CD4-positive, alpha-beta memory T cell (primary cell): ENCODE data around the gene COL8A2. TPM values are rescaled to one million over a fixed set of nuclear protein-coding genes. Genes with fewer than 3 reads are reported as not detected.
A peak's percentile ranks its signal among the peaks of the same experiment; 100 is the strongest.

ENCODE experiments used
- CTCF ChIA-PET: fragments of 350-600 bp; sonication (Branson Sonifier 250); formaldehyde crosslinking; loops from one replicate; lab custom pipeline; 2021; ENCODE audit warnings: inconsistent platforms; ENCODE audit not compliant: partially characterized antibody; lab: Charles Lee
- POLR2A ChIA-PET: fragments of 350-600 bp; sonication (Branson Sonifier 250); formaldehyde crosslinking; loops from one replicate; lab custom pipeline; 2021; ENCODE audit not compliant: partially characterized antibody; lab: Charles Lee
- DNase-seq, 5 donors: peaks; one replicate each; pipeline versions ENCODE4 v3.0.0 to v3.0.0-alpha.2; 2020 to 2022; ENCODE audit warnings: mixed read lengths in 1 of 5
- H3K27ac ChIP-seq: one replicate; pipeline ENCODE4 v1.7.0; 2013; ENCODE audit warnings: low read depth, low read length
- H3K27me3 ChIP-seq: 2 replicates; pipeline ENCODE4 v1.7.0; 2013; ENCODE audit warnings: mild to moderate bottlenecking, low read length, moderate library complexity; ENCODE audit not compliant: insufficient read depth
- H3K36me3 ChIP-seq: 2 replicates; pipeline ENCODE4 v1.7.0; 2013; ENCODE audit warnings: mild to moderate bottlenecking, low read length, moderate library complexity; ENCODE audit not compliant: insufficient read depth
- H3K4me1 ChIP-seq: 2 replicates; pipeline ENCODE4 v1.7.0; 2013; ENCODE audit warnings: mild to moderate bottlenecking, low read length, moderate library complexity; ENCODE audit not compliant: insufficient read depth
- H3K4me3 ChIP-seq, 2 donors: one replicate each; pipeline ENCODE4 v1.7.0; 2013; ENCODE audit warnings: low read length in 2 of 2, mild to moderate bottlenecking in 1 of 2
- H3K9me3 ChIP-seq, 2 donors: one replicate each; pipeline ENCODE4 v1.7.0; 2013; ENCODE audit warnings: low read length in 2 of 2, control low read depth in 1 of 2; ENCODE audit not compliant: control insufficient read depth in 1 of 2
- H3K27ac Mint-ChIP-seq, 7 donors: one replicate each; pipeline ENCODE4 v1.8.0; 2020 to 2021; ENCODE audit warnings: mixed read lengths in 7 of 7, mild to moderate bottlenecking in 6 of 7, inconsistent platforms in 3 of 7, moderate library complexity in 3 of 7
- H3K27me3 Mint-ChIP-seq, 2 donors: one replicate each; pipeline ENCODE4 v1.8.0; 2020 to 2021; ENCODE audit warnings: mixed read lengths in 2 of 2
- H3K36me3 Mint-ChIP-seq, 2 donors: one replicate each; pipeline ENCODE4 v1.8.0; 2020 to 2021; ENCODE audit warnings: mixed read lengths in 2 of 2, inconsistent platforms in 1 of 2, mild to moderate bottlenecking in 1 of 2
- H3K4me1 Mint-ChIP-seq, 4 donors: one replicate each; pipeline ENCODE4 v1.8.0; 2020 to 2021; ENCODE audit warnings: mixed read lengths in 4 of 4, mild to moderate bottlenecking in 1 of 4
- H3K4me3 Mint-ChIP-seq, 8 donors: one replicate each; pipeline ENCODE4 v1.8.0; 2020 to 2021; ENCODE audit warnings: mixed read lengths in 8 of 8, mild to moderate bottlenecking in 7 of 8, moderate library complexity in 6 of 8, inconsistent platforms in 3 of 8
- H3K9me3 Mint-ChIP-seq, 8 donors: one replicate each; pipeline ENCODE4 v1.8.0; 2020 to 2021; ENCODE audit warnings: mixed read lengths in 8 of 8, mild to moderate bottlenecking in 5 of 8, inconsistent platforms in 3 of 8, moderate library complexity in 1 of 8
- intact Hi-C: fragments of 100-400 bp; cut with micrococcal nuclease; formaldehyde crosslinking; loops from one replicate; pipeline ENCODE4 v1.15.1; 2023
- polyA plus RNA-seq, 2 donors: library from polyadenylated mRNA; unstranded; fragments of 300-500 nt; fragmentation: Illumina TruSeq; gene quantifications; one replicate each; pipeline ENCODE4 v1.2.3, GENCODE V29; 2021
- total RNA-seq, 2 experiments: library from RNA; stranded (reverse); gene quantifications; one replicate each; pipeline ENCODE4 v1.2.3, GENCODE V29; 2021

Gene COL8A2
- total and polyA plus RNA-seq, 4 experiments from 2014 or later = 0.25 to 0.26 TPM; not detected in 2

DNA sequence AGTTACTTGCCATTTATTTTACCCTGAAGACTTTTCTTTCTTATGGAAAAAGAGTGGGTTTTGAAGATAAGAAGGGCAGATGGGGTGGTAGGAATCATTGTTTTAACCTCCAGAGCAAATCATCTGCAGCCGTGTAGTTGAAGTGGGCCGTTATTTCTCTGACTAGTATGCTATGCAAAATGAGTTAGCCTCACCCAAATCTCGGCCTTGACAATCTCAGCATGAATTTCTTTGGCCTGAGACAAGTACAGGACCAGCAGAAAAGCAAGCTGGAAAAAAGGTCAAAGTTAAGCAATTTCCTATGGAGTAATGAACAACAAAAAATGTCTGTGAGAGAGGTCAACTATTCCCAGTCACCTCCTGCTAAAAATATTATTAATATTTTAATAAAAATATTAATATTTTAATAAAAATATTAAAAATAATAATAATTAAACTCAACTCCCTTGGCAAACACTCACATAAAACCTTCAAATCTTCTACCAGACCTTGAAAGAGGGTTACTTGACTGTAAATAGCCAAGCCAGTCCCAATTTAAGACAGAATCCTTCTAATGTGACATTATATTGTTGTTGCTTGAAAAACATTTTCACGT is 47.9 kb downstream of the COL8A2 start:
- no peak overlapping the region for H3K4me3 ChIP-seq
- Mint-ChIP-seq H3K27ac (no peak overlapping the region), H3K9me3 (no peaks in the 10 kb centered on the region), H3K4me3 (no peak overlapping the region), H3K4me1 (no peaks in the 10 kb centered on the region), H3K27me3 (peaks cover 7 to 11% of the 10 kb centered on the region in 2 donors), H3K36me3 (no peaks in the 10 kb centered on the region)
- no peak overlapping the region for H3K27ac ChIP-seq
- intact Hi-C loops = no loop called here
- no peaks in the 10 kb centered on the region for H3K36me3 ChIP-seq
- ChIA-PET CTCF (no interaction called here), POLR2A (no interaction called here)
- no peaks in the 10 kb centered on the region for H3K27me3 ChIP-seq
- H3K4me1 ChIP-seq = no peaks in the 10 kb centered on the region
- no peaks in the 10 kb centered on the region for H3K9me3 ChIP-seq
- DNase-seq = no peak

DNA sequence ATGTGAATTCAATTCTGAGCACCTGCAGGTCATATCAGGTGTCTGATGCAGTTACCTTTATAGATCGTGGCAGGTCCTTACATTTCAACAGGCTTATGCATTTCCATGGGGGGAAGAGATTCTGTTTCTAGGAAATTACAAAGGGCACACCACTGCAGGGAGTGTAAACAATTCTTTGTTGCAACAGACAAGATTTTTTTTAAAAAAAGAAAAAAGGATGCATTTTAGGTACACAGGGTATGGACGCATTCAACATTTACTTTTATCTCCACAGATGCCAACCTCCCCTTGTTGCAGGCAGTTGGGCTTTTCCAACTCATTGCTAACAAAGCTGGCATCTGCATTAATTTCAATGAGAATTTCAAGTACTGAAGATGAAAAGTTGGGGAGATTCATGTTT is 54.7 kb downstream of the COL8A2 start:
- no peak overlapping the region for H3K4me3 ChIP-seq
- H3K9me3 Mint-ChIP-seq = no peaks in the 10 kb centered on the region
- H3K36me3 ChIP-seq = no peaks in the 10 kb centered on the region
- intact Hi-C loops = no loop called here
- DNase-seq = no peak
- H3K4me3 Mint-ChIP-seq = no peak overlapping the region
- no peaks in the 10 kb centered on the region for H3K4me1 Mint-ChIP-seq
- CTCF ChIA-PET = no interaction called here
- H3K9me3 ChIP-seq = no peaks in the 10 kb centered on the region
- H3K27ac ChIP-seq = no peak overlapping the region
- POLR2A ChIA-PET = no interaction called here
- no peaks in the 10 kb centered on the region for H3K27me3 Mint-ChIP-seq
- no peaks in the 10 kb centered on the region for H3K27me3 ChIP-seq
- H3K4me1 ChIP-seq = no peaks in the 10 kb centered on the region
- H3K36me3 Mint-ChIP-seq = no peaks in the 10 kb centered on the region
- peak overlapping the region in 1 of 7 donors; percentile 62 for H3K27ac Mint-ChIP-seq

DNA sequence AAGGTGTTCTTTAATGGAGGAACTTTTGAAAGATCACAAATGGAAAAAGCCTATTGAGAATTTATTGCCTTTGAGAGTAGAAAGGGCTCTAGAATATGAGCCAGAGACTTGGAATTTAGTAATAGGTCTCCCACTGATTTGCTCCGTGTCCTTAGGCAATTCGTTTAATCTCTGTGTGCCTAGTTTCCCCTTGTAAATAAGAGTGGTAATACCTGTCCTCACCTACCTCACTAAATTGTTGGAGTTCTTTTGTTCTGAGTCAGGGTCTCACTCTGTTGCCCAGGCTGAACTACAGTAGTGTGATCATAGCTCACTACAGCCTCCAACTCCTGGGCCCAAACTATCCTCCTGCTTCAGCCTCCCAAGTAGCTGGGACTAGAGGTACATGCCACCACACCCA is 56.2 kb downstream of the COL8A2 start:
- H3K27ac ChIP-seq = no peak overlapping the region
- Mint-ChIP-seq H3K36me3 (no peaks in the 10 kb centered on the region), H3K27me3 (no peaks in the 10 kb centered on the region), H3K9me3 (no peaks in the 10 kb centered on the region), H3K4me1 (no peaks in the 10 kb centered on the region), H3K27ac (peak overlapping the region in 1 of 7 donors; percentile 43), H3K4me3 (no peak overlapping the region)
- no peak for DNase-seq
- H3K36me3 ChIP-seq = no peaks in the 10 kb centered on the region
- intact Hi-C loops = no loop called here
- no peaks in the 10 kb centered on the region for H3K9me3 ChIP-seq
- no peaks in the 10 kb centered on the region for H3K27me3 ChIP-seq
- POLR2A ChIA-PET = interaction anchor here (1.2 kb wide), 1 partner anchor 20 kb away, joined by 4 read pairs; no protein-coding TSS in a partner anchor
- H3K4me3 ChIP-seq = no peak overlapping the region
- CTCF ChIA-PET = no interaction called here
- H3K4me1 ChIP-seq = no peaks in the 10 kb centered on the region

DNA sequence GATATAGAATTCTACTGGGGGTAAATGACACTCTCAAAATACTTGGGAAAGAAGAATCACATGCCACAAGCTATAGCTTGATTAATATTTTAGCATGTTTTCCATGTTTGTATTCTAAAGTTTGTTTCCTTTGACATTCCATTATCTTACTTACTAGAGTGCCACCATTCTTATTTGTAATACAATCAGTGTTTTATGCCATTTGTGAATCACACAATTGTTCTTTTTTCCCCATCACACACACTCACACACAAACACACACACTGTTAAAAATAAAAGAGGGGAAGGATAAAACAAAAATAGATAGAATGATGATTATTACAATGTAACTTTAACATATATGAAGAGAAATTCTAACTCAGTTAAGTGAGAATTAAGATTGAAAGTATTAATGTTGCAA is 57.2 kb downstream of the COL8A2 start:
- ChIA-PET CTCF (no interaction called here), POLR2A (no interaction called here)
- Histone ChIP-seq H3K27me3 (no peaks in the 10 kb centered on the region), H3K36me3 (no peaks in the 10 kb centered on the region), H3K4me3 (no peak overlapping the region), H3K27ac (no peak overlapping the region), H3K9me3 (no peaks in the 10 kb centered on the region), H3K4me1 (no peaks in the 10 kb centered on the region)
- intact Hi-C loops = no loop called here
- Mint-ChIP-seq H3K27me3 (no peaks in the 10 kb centered on the region), H3K4me1 (no peaks in the 10 kb centered on the region), H3K9me3 (no peaks in the 10 kb centered on the region), H3K36me3 (no peaks in the 10 kb centered on the region), H3K4me3 (no peak overlapping the region), H3K27ac (no peak overlapping the region)
- DNase-seq = no peak

DNA sequence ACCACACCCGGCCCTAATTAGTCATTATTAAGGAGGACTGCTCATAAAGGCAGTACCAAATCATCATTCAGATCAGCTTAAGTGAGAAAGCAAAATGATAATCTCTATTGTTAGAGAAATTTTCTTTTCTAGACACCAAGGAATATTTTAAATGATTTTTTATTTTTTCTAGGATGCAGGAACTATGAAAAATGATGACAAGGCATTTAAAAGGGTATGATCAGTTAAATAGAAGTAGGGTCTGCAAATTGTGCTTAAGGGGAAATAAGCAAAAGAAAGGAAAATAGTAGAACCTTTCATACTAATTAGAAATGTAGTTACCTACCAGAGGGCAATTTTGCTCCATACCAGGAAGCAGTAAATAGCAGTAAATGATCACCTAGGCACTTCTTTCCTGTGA is 62.7 kb downstream of the COL8A2 start:
- no peaks in the 10 kb centered on the region for H3K9me3 ChIP-seq
- Mint-ChIP-seq H3K36me3 (peaks cover 10 to 11% of the 10 kb centered on the region in 2 donors), H3K9me3 (no peaks in the 10 kb centered on the region), H3K4me1 (no peaks in the 10 kb centered on the region), H3K27ac (no peak overlapping the region), H3K27me3 (no peaks in the 10 kb centered on the region), H3K4me3 (no peak overlapping the region)
- ChIA-PET POLR2A (no interaction called here), CTCF (no interaction called here)
- no peaks in the 10 kb centered on the region for H3K4me1 ChIP-seq
- no peak overlapping the region for H3K4me3 ChIP-seq
- intact Hi-C loops = no loop called here
- H3K27me3 ChIP-seq = no peaks in the 10 kb centered on the region
- H3K36me3 ChIP-seq = no peaks in the 10 kb centered on the region
- DNase-seq = no peak
- H3K27ac ChIP-seq = no peak overlapping the region

DNA sequence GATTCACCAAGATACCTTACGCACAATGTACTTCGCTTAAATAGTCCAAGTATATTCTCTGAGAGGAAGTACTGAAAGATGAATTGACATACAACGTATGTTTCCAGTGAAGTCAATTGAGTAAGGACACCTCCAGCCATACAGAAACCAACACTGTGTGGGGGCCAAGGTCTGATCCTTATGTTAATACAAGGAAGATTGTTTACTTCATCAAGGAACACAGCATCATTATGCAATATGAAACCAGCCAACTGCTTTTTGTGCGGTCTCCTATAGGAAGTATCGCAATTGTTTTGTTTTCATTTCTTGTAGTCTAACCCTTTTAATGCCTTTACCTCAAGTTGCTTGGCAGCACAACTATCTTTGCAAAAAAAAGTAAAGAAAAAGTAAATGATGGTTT is 69.3 kb downstream of the COL8A2 start:
- Histone ChIP-seq H3K27me3 (no peaks in the 10 kb centered on the region), H3K4me1 (no peaks in the 10 kb centered on the region), H3K9me3 (no peaks in the 10 kb centered on the region), H3K4me3 (no peak overlapping the region), H3K27ac (no peak overlapping the region), H3K36me3 (no peaks in the 10 kb centered on the region)
- POLR2A ChIA-PET = no interaction called here
- intact Hi-C loops = no loop called here
- H3K4me1 Mint-ChIP-seq = no peaks in the 10 kb centered on the region
- H3K36me3 Mint-ChIP-seq = peaks cover 25 to 31% of the 10 kb centered on the region in 2 donors
- no peaks in the 10 kb centered on the region for H3K27me3 Mint-ChIP-seq
- no peak overlapping the region for H3K27ac Mint-ChIP-seq
- CTCF ChIA-PET = interaction anchor here (0.6 kb wide), 1 partner anchor 849 kb away, joined by 3 read pairs; no protein-coding TSS in a partner anchor
- no peak for DNase-seq
- H3K9me3 Mint-ChIP-seq = no peaks in the 10 kb centered on the region
- no peak overlapping the region for H3K4me3 Mint-ChIP-seq

DNA sequence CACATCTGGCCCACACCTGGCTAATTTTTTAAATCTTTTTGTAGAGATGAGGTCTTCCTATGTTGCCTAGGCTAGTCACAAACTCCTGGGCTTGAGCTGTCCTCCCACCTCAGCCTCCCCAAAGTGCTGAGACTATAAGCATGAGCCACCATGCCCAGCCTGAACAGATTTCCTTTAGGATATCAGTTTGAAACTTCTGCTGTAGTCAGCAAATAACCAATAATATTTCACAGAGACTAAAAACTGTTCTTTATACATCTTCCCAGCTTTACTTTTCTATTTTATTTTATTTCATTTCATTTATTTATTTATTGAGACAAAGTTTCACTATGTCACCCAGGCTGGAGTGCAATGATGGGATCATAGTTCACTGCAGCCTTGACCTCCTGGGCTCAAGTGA is 71.0 kb downstream of the COL8A2 start:
- no peaks in the 10 kb centered on the region for H3K9me3 ChIP-seq
- H3K4me1 ChIP-seq = no peaks in the 10 kb centered on the region
- no peak overlapping the region for H3K4me3 Mint-ChIP-seq
- H3K27ac ChIP-seq = no peak overlapping the region
- no peak overlapping the region for H3K4me3 ChIP-seq
- no peaks in the 10 kb centered on the region for H3K36me3 ChIP-seq
- H3K36me3 Mint-ChIP-seq = peaks cover 30 to 36% of the 10 kb centered on the region in 2 donors
- H3K27me3 ChIP-seq = no peaks in the 10 kb centered on the region
- CTCF ChIA-PET = no interaction called here
- intact Hi-C loops = no loop called here
- H3K9me3 Mint-ChIP-seq = no peaks in the 10 kb centered on the region
- H3K27me3 Mint-ChIP-seq = no peaks in the 10 kb centered on the region
- no peaks in the 10 kb centered on the region for H3K4me1 Mint-ChIP-seq
- no peak for DNase-seq
- no peak overlapping the region for H3K27ac Mint-ChIP-seq
- POLR2A ChIA-PET = no interaction called here
